Mesothelial cell of epicardium (in vitro differentiated cells): ENCODE data around the gene RNF113B. TPM values are rescaled to one million over a fixed set of nuclear protein-coding genes. Genes with fewer than 3 reads are reported as not detected.

ENCODE experiments used
- DNase-seq, 2 experiments: peaks; one replicate each; pipeline ENCODE4 v3.0.0; 2021; ENCODE audit warnings: low spot score in 2 of 2; ENCODE audit not compliant: unreplicated experiment in 2 of 2
- H3K27ac Mint-ChIP-seq: 2 replicates; pipeline ENCODE4 v1.8.0; 2021; ENCODE audit warnings: mixed read lengths
- H3K27me3 Mint-ChIP-seq: 2 replicates; pipeline ENCODE4 v1.8.0; 2021; ENCODE audit warnings: low read depth, mixed read lengths
- H3K36me3 Mint-ChIP-seq: 2 replicates; pipeline ENCODE4 v1.8.0; 2021; ENCODE audit warnings: mixed read lengths
- H3K4me1 Mint-ChIP-seq: 2 replicates; pipeline ENCODE4 v1.8.0; 2021; ENCODE audit warnings: mixed read lengths
- H3K4me3 Mint-ChIP-seq: 2 replicates; pipeline ENCODE4 v1.8.0; 2021; ENCODE audit warnings: mild to moderate bottlenecking, moderate library complexity, mixed read lengths
- H3K9me3 Mint-ChIP-seq: 2 replicates; pipeline ENCODE4 v1.8.0; 2021; ENCODE audit warnings: mixed read lengths
- CTCF ChIP-seq: fragments of 200-600 bp; sonication (generic); IDR thresholded peaks from one replicate; pipeline ENCODE4 v1.5.0; 2021; ENCODE audit warnings: antibody characterized with exemption; ENCODE audit not compliant: unreplicated experiment
- total RNA-seq: library from RNA; stranded (reverse); gene quantifications from 3 replicates; pipeline ENCODE4 v1.2.1, GENCODE V29; 2021

The RNF113B gene
- total RNA-seq, 1 donor from 2014 or later: not detected

GRCh38 chr13:98144027-98144741 is 32.9 kb downstream of the RNF113B start:
- Mint-ChIP-seq H3K27me3 (peaks cover 8% of the 10 kb centered on the region), H3K4me1 (peaks cover 51% of the 10 kb centered on the region), H3K36me3 (peaks cover 2% of the 10 kb centered on the region), H3K27ac (peak overlapping the region; percentile 98), H3K9me3 (no peaks in the 10 kb centered on the region), H3K4me3 (peak overlapping the region; percentile 96)
- TF ChIP-seq CTCF: no peak
- peak in 1 of 2 experiments; percentile 48 for DNase-seq

DNA sequence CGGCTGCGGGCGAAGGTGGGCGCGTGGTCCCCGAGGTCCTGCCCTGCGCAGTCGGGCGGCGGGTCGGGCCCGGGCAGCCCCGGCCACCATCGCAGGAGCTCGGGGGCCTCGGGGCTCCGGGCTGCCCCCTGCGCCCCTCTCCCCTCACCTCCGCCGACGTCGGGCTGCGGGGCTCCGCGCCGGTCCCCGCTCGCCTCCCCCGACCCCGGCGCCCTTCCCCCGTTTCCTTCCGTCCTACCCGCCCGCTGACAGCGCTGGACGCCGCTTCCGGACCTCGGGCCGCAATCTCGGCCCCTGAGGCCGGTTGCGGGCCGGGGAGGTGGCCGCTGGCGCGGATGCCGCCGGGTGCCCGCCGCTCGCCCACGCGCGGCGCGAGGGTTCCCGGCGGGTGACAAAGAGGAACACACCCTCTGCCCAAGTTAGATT is 33.5 kb downstream of the RNF113B start:
- Mint-ChIP-seq H3K27me3 (peaks cover 8% of the 10 kb centered on the region), H3K4me1 (peaks cover 48% of the 10 kb centered on the region), H3K4me3 (peak overlapping the region; percentile 96), H3K27ac (peak overlapping the region; percentile 98), H3K9me3 (no peaks in the 10 kb centered on the region), H3K36me3 (no peaks in the 10 kb centered on the region)
- DNase-seq: no peak
- no peak for TF ChIP-seq CTCF

DNA sequence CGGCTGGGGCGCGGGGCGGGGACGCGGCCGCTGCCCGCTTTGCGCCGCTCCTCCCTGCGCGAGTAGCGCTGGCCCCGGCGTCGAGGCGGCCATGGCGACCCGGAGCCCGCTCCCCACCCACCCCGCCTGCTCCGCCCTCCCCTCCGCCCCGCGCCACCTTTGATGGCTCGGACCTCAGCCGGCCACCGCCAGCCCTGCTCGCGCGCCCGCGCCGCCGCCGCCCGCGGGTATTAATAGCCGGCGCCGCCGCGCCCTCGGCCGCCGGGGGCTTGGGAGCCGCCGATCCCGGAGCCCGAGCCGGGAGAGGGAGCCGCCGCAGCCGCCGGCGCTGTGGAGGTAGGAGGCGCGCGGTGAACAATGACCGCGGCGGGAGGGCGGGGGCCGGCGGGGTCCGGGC is 33.9 kb downstream of the RNF113B start:
- Mint-ChIP-seq H3K9me3 (no peaks in the 10 kb centered on the region), H3K27me3 (peaks cover 8% of the 10 kb centered on the region), H3K27ac (no peak overlapping the region), H3K4me3 (no peak overlapping the region), H3K4me1 (peaks cover 44% of the 10 kb centered on the region), H3K36me3 (no peaks in the 10 kb centered on the region)
- DNase-seq: peak in 1 of 2 experiments; percentile 34
- no peak for TF ChIP-seq CTCF

DNA sequence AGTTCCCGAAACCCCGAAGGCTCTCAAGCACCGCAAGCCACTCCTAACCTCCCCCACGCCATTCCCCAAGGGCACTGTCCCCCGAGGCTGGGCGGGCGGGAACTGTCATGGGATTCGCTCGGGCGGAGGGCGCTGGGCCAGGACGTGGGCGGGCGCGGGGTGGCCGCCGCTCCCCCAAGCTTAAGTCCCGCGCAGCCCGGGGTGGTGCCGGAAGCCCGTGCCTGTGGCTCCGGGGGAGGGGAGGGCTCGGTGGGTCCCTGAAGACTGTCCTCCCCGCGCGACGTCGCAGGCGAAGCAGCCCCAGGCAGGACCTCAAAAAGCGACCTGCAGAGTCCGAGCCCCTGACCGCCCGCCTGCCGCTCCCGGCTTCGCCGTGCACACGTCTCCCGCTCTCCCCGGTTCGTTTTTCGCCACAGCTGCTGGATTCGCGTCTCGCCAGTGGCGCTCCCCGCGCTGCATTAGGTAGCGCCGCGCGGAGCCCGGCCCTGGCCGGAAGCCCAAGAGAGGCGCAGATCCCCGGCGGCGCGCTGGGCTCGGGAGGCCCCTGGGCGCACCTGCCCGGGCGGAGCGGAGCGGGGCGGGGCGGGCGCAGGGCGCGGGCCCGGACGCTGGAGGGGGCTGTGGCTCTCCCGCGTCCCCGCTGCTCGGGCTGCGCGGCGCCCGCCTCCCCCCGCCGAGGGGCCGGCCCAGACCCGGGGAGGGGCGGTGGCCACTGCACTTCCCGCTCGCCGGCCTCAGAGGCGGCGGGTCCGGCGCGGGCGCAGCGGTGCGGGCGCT is 34.5 kb downstream of the RNF113B start, which contains the start of gene FARP1:
Gene FARP1 (plus strand): TSS at position 715 of the 777 bp plus-strand sequence. CDS start 70,149 bp downstream, outside the sequence.
- Mint-ChIP-seq H3K36me3 (no peaks in the 10 kb centered on the region), H3K27ac (peak within 1 kb of the TSS; percentile 98), H3K9me3 (no peaks in the 10 kb centered on the region), H3K4me3 (peak within 1 kb of the TSS; percentile 96), H3K27me3 (peaks cover 8% of the 10 kb centered on the region), H3K4me1 (peaks cover 40% of the 10 kb centered on the region)
- no peak for TF ChIP-seq CTCF
- DNase-seq: peak; percentile 77 to 89

GRCh38 chr13:98141509-98142379 is 35.3 kb downstream of the RNF113B start:
- DNase-seq: no peak
- Mint-ChIP-seq H3K4me1 (peaks cover 32% of the 10 kb centered on the region), H3K27me3 (peaks cover 8% of the 10 kb centered on the region), H3K36me3 (no peaks in the 10 kb centered on the region), H3K4me3 (peak overlapping the region; percentile 79), H3K9me3 (no peaks in the 10 kb centered on the region), H3K27ac (peak overlapping the region; percentile 62)
- no peak for TF ChIP-seq CTCF
